Suprapubic skin (tissue), 3 donors: ENCODE data around the gene LTBR.

ENCODE experiments used
- CTCF ChIP-seq, 2 donors: fragments of 200-600 bp in 1 of 2; fragments of 450-650 bp in 1 of 2; sonication (generic) in 1 of 2; IDR thresholded peaks; one replicate each; pipeline ENCODE4 v1.5.1; 2016 to 2019; ENCODE audit warnings: antibody characterized with exemption in 2 of 2, mild to moderate bottlenecking in 1 of 2, moderate library complexity in 1 of 2
- POLR2A ChIP-seq, 2 donors: fragments of 450-650 bp; IDR thresholded peaks; one replicate each; pipeline ENCODE4 v1.6.1; 2017; ENCODE audit warnings: antibody characterized with exemption in 2 of 2, mild to moderate bottlenecking in 2 of 2, moderate library complexity in 2 of 2

DNA sequence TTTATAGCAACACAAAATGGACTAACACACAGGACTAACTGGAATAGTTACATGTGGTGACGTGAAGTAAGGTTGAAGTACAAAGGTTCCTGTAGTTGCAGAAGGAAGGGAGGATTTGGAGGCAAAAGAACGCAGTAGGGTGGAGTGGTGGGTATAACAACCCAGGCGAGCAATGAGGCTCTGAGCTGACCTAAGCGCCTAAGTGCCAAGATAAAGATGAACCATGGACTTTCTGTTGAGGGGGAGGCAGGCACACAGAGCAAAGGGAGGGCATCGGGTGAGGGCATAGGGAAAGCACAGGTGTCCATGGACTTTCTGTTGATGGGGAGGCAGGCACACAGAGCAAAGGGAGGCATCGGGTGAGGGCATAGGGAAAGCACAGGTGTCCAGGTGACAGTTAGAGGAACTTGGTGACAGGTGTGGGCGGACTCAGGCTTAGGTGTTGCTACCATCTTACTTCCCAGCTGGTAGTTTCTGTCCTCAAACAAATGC, 23.8 kb upstream of the LTBR start:
- TF ChIP-seq CTCF (IDR thresholded peaks at IDR 0.05) (no peak), POLR2A (IDR thresholded peaks at IDR 0.05) (no peak)
